Naive thymus-derived CD8-positive, alpha-beta T cell (primary cell): ENCODE results near the gene TCAP. TPM values are rescaled to one million over a fixed set of nuclear protein-coding genes. Genes with fewer than 3 reads are reported as not detected.

Experiments
- ATAC-seq, 2 donors: fragments of 150-1000 bp; cut with Tn5 transposase in 1 of 2; sonication (Bioruptor Pico), chemical (Tn5 transposase) in 1 of 2; 1 replicate in 1 of 2; 2 replicates in 1 of 2; pipeline ENCODE4 v1.10.0; 2021; ENCODE audit warnings: mild to moderate bottlenecking in 2 of 2, moderate library complexity in 2 of 2
- POLR2A ChIA-PET: fragments of 350-600 bp; sonication (Branson Sonifier 250); formaldehyde crosslinking; loops from one replicate; lab custom pipeline; 2021; ENCODE audit warnings: antibody characterized with exemption; lab: Charles Lee
- DNase-seq, 10 donors: peaks; one replicate each; pipeline versions ENCODE4 v3.0.0 to v3.0.0-alpha.2; 2020 to 2022
- H3K27ac Mint-ChIP-seq, 10 donors: one replicate each; pipeline ENCODE4 v1.8.0; 2020 to 2022; ENCODE audit warnings: mild to moderate bottlenecking in 10 of 10, mixed read lengths in 10 of 10, moderate library complexity in 4 of 10, inconsistent platforms in 1 of 10
- H3K27me3 Mint-ChIP-seq, 5 donors: one replicate each; pipeline ENCODE4 v1.8.0; 2021 to 2022; ENCODE audit warnings: mixed read lengths in 5 of 5
- H3K36me3 Mint-ChIP-seq, 3 donors: one replicate each; pipeline ENCODE4 v1.8.0; 2020 to 2022; ENCODE audit warnings: mixed read lengths in 3 of 3, mild to moderate bottlenecking in 2 of 3, inconsistent platforms in 1 of 3
- H3K4me1 Mint-ChIP-seq, 4 donors: one replicate each; pipeline ENCODE4 v1.8.0; 2021 to 2022; ENCODE audit warnings: mixed read lengths in 4 of 4
- H3K4me3 Mint-ChIP-seq, 10 donors: one replicate each; pipeline ENCODE4 v1.8.0; 2020 to 2022; ENCODE audit warnings: mild to moderate bottlenecking in 10 of 10, mixed read lengths in 10 of 10, moderate library complexity in 6 of 10, inconsistent platforms in 1 of 10
- H3K9me3 Mint-ChIP-seq, 9 donors: one replicate each; pipeline ENCODE4 v1.8.0; 2020 to 2022; ENCODE audit warnings: mixed read lengths in 9 of 9, mild to moderate bottlenecking in 3 of 9, inconsistent platforms in 1 of 9, moderate library complexity in 1 of 9
- polyA plus RNA-seq, 3 donors: library from polyadenylated mRNA; unstranded; fragments of 300-500 nt; fragmentation: Illumina TruSeq; gene quantifications; one replicate each; pipeline ENCODE4 v1.2.3, GENCODE V29; 2021
- total RNA-seq, 8 experiments: library from RNA in 2 of 8; stranded (reverse) in 2 of 8; gene quantifications; one replicate each; pipeline ENCODE4 v1.2.3 and lab custom pipeline; 2021 to 2026

The TCAP gene
- total and polyA plus RNA-seq, 5 experiments from 2014 or later = 0.11 to 10.3 (median 8.5) TPM; not detected in 2

DNA sequence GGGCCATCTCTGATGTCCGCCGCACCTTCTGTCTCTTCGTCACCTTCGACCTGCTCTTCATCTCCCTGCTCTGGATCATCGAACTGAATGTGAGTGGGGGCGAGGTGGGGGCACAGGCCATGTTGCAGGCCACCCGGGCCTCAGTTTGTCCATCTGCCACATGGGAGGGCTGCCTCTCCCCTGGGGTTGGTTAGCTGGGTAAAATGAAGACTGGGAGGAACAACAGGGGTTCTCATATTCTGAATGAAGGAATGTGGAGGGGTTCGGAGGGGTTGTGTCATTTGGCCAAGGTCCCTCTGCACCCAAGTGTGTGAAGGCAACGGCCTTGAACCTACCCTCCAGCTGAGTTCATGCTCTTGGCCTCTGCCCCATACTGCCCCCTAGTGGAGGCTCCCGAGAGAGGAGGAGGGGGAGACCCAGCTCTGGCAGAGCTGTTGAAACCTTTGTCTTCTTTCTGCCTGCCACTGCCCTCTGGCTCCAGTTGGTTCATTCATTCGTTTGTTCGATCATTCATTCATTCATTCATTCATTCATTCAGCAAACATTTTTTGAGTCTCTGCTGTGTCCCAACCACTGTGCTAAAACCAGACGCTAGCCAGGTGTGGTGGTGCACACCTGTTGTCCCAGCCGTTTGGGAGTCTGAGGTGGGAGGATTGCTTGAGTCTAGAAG, 11.4 kb upstream of the TCAP start:
- POLR2A ChIA-PET = interaction anchor here (1.0 to 2.9 kb wide), 7 partner anchors 14 to 100 kb away, joined by 3 to 20 read pairs (median 5); partner anchors contain the start of genes PGAP3, PNMT, STARD3 and TCAP

DNA sequence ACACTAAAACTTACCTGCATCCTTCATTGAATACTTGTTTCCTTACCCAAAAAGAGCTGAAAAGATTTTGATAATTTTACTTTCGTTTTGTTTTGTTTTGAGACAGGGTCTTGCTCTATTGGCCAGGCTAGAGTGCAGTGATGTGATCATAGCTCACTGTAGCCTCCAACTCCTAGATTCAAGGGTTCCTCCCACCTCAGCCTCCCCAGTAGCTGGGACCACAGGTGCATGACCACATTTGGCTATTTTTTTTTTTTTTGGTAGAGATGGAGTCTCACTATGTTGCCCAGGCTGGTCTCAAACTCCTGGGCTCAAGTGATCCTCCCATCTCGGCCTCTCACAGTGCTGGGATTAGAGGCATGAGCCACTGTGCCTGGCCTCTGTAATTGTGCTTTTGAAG, 10.0 kb upstream of the TCAP start:
- DNase-seq (no peak), ATAC-seq (no peak)
- Mint-ChIP-seq H3K4me1 (peaks cover 40 to 83% (median 72%) of the 10 kb centered on the region in 4 donors), H3K9me3 (no peaks in the 10 kb centered on the region), H3K4me3 (peak overlapping the region in 4 of 10 donors; percentile 16 to 43 (median 26)), H3K36me3 (peaks cover 0 to 12% (median 3%) of the 10 kb centered on the region in 3 donors), H3K27ac (peak overlapping the region; percentile 22 to 92 (median 73)), H3K27me3 (no peaks in the 10 kb centered on the region)
- POLR2A ChIA-PET = interaction anchor here (0.8 to 2.9 kb wide), 8 partner anchors 12 to 194 kb away, joined by 3 to 20 read pairs (median 5); partner anchors contain the start of genes PGAP3, PNMT, STARD3 and TCAP

More for the DNA sequence above, 11.4 kb upstream of the TCAP start:
- Mint-ChIP-seq H3K4me1 (peaks cover 39 to 79% (median 69%) of the 10 kb centered on the region in 4 donors), H3K4me3 (peak overlapping the region in 2 of 10 donors; percentile 15 to 18), H3K9me3 (no peaks in the 10 kb centered on the region), H3K27me3 (no peaks in the 10 kb centered on the region), H3K36me3 (peaks cover 0 to 17% (median 3%) of the 10 kb centered on the region in 3 donors), H3K27ac (peak overlapping the region in 7 of 10 donors; percentile 23 to 82 (median 61))
- ATAC-seq = peak; percentile 50 to 62
- DNase-seq = peak; percentile 56 to 88 (median 76)

DNA sequence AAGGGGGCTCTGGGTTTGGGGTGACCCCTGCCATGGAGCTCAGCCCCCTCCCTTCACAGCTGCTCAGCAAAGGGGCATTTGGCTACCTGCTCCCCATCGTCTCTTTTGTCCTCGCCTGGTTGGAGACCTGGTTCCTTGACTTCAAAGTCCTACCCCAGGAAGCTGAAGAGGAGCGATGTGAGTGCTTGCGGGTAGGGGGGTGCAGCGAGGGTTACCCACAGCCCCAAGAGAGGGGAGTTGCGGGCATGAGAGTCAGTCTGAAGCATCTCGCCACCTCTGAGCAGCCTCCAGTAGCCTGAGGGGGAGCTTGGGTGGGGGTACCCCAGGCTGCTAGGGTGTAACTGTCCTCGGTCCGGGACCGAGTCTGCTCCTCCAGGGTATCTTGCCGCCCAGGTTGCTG, 6.8 kb upstream of the TCAP start:
- Mint-ChIP-seq H3K27ac (peak overlapping the region; percentile 71 to 95 (median 90)), H3K36me3 (peaks cover 0 to 33% (median 9%) of the 10 kb centered on the region in 3 donors), H3K9me3 (no peaks in the 10 kb centered on the region), H3K4me3 (peak overlapping the region; percentile 11 to 84 (median 70)), H3K4me1 (peaks cover 29 to 72% (median 64%) of the 10 kb centered on the region in 4 donors), H3K27me3 (no peaks in the 10 kb centered on the region)
- DNase-seq = peak in 5 of 10 donors; percentile 36 to 62 (median 48)
- ATAC-seq = peak; percentile 80 to 85
- POLR2A ChIA-PET = interaction anchor here (0.8 to 2.7 kb wide), 7 partner anchors 10 to 95 kb away, joined by 3 to 22 read pairs (median 5); partner anchors contain the start of genes PNMT and STARD3

DNA sequence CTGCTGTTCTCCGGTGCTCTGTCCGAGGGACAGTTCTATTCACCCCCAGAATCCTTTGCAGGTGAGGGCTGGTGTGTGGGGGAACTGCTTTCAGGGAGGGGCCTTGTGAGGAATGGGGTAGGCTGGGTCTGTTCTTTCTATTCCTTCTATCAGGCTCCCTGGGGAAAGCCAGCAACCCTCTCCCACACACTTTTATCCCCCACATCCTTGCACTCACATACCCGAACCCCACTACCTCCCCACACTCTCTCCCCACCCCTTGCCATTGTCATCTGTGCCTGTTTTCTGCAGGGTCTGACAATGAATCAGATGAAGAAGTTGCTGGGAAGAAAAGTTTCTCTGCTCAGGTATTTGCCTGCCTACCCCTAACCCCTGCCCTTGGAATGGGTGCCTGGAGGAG, 6.4 kb upstream of the TCAP start:
- H3K36me3 Mint-ChIP-seq = peaks cover 0 to 33% (median 9%) of the 10 kb centered on the region in 3 donors

DNA sequence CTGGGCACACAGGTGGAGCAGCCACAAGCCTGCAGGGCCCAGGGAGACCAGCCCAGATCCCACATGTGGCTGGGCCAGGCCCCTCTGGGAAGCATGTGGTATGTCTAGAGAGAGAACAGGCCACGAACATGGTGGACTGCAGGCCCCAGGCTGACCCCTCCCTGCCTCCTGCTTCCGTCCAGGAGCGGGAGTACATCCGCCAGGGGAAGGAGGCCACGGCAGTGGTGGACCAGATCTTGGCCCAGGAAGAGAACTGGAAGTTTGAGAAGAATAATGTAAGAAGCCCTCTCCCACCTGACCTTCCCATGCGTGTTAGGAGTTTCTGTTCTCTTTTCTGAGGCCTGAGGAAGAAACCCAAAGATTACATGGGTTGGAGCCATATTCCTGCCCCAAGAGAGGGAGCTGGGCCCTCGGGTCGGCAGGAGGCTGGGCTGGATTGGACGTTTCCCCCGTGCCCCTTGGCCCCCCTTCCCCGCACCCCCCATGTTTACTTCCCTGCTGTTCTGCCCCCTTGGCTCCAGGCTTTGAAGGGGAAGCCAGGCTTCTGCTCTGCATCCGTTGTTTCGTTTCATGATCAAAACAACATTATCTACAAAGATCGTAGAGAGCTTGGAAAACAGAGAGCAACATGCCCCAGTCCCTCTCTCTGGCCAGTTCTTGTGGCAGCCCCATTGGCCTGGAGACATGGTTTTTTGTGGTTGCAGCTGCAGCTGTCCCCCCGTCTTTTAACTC, 5.7 kb upstream of the TCAP start:
- Mint-ChIP-seq H3K36me3 (peaks cover 0 to 33% (median 9%) of the 10 kb centered on the region in 3 donors), H3K4me1 (peaks cover 26 to 66% (median 60%) of the 10 kb centered on the region in 4 donors), H3K27me3 (no peaks in the 10 kb centered on the region), H3K27ac (peak overlapping the region; percentile 74 to 96 (median 94)), H3K9me3 (no peaks in the 10 kb centered on the region), H3K4me3 (peak overlapping the region; percentile 68 to 86 (median 74))
- DNase-seq = peak in 3 of 10 donors; percentile 32 to 53 (median 45)
- ATAC-seq = peak; percentile 55 to 59
- POLR2A ChIA-PET = interaction anchor here (1.0 to 1.9 kb wide), 7 partner anchors 9 to 404 kb away, joined by 3 to 10 read pairs (median 4); partner anchors contain the start of genes PGAP3, PNMT and THRA

More for the DNA sequence above, 6.4 kb upstream of the TCAP start:
- DNase-seq = no peak
- peak in 1 of 2 donors; percentile 20 for ATAC-seq
- Mint-ChIP-seq H3K27ac (peak overlapping the region; percentile 71 to 95 (median 90)), H3K4me1 (peaks cover 27 to 69% (median 61%) of the 10 kb centered on the region in 4 donors), H3K27me3 (no peaks in the 10 kb centered on the region), H3K4me3 (peak overlapping the region; percentile 11 to 84 (median 70)), H3K9me3 (no peaks in the 10 kb centered on the region)
- POLR2A ChIA-PET = interaction anchor here (0.8 to 2.7 kb wide), 6 partner anchors 9 to 95 kb away, joined by 3 to 22 read pairs (median 5); partner anchors contain the start of genes PNMT and STARD3

DNA sequence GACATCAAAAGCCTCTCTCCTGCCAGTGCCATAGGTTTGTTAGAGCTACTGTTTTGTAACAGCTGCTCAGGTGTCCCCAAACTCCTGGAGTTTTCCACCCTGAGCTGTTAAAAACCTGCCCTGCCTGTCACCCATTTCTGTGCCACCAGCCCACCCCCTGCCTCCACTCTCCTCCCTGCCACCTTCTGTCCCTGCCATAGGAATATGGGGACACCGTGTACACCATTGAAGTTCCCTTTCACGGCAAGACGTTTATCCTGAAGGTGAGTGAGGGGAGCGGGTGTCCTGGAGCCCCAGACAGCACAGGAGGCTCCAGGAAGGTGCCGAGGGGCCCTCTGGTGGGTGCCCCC, 5.2 kb upstream of the TCAP start:
- ATAC-seq (no peak), DNase-seq (no peak)
- Mint-ChIP-seq H3K4me3 (peak overlapping the region; percentile 68 to 86 (median 74)), H3K4me1 (peaks cover 23 to 65% (median 55%) of the 10 kb centered on the region in 4 donors), H3K27ac (peak overlapping the region; percentile 74 to 96 (median 94)), H3K36me3 (peaks cover 0 to 33% (median 9%) of the 10 kb centered on the region in 3 donors), H3K9me3 (no peaks in the 10 kb centered on the region), H3K27me3 (no peaks in the 10 kb centered on the region)
- POLR2A ChIA-PET = interaction anchor here (1.0 to 1.9 kb wide), 7 partner anchors 8 to 403 kb away, joined by 3 to 10 read pairs (median 4); partner anchors contain the start of genes PGAP3, PNMT and THRA

DNA sequence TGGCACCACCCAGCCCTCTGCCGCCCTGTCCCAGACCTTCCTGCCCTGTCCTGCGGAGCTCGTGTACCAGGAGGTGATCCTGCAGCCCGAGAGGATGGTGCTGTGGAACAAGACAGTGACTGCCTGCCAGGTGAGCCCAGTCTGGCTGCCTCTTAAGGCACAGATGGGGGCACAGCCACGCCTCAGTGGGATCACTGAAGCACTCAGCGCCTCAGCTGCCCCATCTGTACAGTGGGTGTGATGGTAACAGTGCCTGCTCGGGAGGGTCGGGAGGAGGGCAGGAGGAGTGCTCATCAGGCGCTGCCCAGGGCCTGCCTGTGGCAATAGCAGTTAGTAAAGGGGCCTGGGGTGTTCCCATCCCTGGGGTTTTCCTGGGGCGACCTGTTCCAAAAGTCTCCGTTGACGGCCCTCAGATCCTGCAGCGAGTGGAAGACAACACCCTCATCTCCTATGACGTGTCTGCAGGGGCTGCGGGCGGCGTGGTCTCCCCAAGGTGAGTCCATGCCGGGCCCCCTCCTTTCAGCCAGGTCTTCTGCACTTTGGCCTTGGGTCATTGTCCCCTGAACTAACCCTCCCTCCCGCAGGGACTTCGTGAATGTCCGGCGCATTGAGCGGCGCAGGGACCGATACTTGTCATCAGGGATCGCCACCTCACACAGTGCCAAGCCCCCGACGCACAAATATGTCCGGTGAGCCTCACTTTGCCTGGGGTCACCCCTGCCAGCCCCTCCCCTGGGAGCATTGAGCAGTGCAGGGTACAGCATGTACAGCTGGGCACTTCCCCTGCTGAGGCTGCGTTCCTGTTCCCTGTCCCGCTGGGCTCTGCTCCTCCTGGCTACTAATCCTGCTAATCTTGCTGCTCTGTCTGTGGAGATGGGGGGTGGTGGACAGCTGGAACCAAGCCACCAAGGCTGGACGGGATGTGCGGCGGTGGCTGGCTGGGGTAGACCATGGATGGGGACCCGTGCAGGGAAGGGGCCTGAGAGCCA, 4.5 kb upstream of the TCAP start:
- POLR2A ChIA-PET = interaction anchor here (1.0 to 1.9 kb wide), 9 partner anchors 8 to 403 kb away, joined by 3 to 10 read pairs (median 4); partner anchors contain the start of genes PGAP3, PNMT and THRA
- no peak for DNase-seq
- H3K4me3 Mint-ChIP-seq = peak overlapping the region in 9 of 10 donors; percentile 30 to 81 (median 69)
- ATAC-seq = no peak
- H3K4me1 Mint-ChIP-seq = peaks cover 19 to 65% (median 54%) of the 10 kb centered on the region in 4 donors
- H3K36me3 Mint-ChIP-seq = peaks cover 0 to 29% (median 9%) of the 10 kb centered on the region in 3 donors
- no peaks in the 10 kb centered on the region for H3K9me3 Mint-ChIP-seq
- H3K27ac Mint-ChIP-seq = peak overlapping the region; percentile 74 to 96 (median 93)
- H3K27me3 Mint-ChIP-seq = no peaks in the 10 kb centered on the region

DNA sequence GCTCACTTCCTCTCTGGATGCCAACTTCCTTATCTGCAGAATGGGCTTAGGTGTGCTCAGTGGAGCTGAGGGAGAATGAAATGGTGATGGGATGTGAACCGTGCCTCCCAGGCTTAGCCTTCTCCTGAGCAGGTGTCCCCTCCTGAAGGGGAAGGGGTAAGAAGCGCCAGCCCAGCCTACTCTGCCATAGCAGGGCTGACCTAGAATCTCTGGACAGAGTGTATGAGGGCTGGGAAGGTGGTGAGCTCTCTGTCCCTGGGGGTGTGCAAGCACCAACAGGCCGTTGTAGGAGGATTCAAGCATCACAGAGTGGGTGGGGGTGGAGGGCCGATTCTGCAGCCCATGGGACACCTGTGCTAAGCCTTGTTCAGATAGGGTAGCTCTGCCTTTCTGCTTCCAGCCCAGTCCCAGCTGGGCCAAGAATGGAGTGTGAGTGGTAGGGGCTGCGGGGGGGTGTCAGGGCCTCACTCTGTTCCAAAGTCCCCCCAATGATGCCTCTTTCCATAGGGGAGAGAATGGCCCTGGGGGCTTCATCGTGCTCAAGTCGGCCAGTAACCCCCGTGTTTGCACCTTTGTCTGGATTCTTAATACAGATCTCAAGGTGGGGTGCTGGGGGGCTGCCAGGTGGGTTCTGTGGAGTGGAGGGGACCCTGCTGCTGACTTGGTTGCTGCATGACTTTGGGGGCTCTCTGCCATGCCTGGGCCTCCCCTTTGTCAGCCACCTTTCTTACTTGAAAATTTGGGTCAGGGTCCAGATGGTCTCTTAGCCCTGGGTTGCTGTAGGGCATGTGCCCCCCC, 3.2 kb upstream of the TCAP start:
- POLR2A ChIA-PET = interaction anchor here (1.4 to 1.5 kb wide), 3 partner anchors 9 to 24 kb away, joined by 3 to 5 read pairs (median 4); no protein-coding TSS in a partner anchor
- peak overlapping the region in 6 of 10 donors; percentile 10 to 75 (median 50) for H3K4me3 Mint-ChIP-seq
- DNase-seq = no peak
- peak overlapping the region in 9 of 10 donors; percentile 13 to 88 (median 80) for H3K27ac Mint-ChIP-seq
- H3K36me3 Mint-ChIP-seq = peaks cover 0 to 28% (median 9%) of the 10 kb centered on the region in 3 donors
- H3K27me3 Mint-ChIP-seq = peaks cover 0 to 4% (median 0%) of the 10 kb centered on the region in 5 donors
- ATAC-seq = no peak
- H3K9me3 Mint-ChIP-seq = no peaks in the 10 kb centered on the region
- peaks cover 21 to 62% (median 57%) of the 10 kb centered on the region in 4 donors for H3K4me1 Mint-ChIP-seq

DNA sequence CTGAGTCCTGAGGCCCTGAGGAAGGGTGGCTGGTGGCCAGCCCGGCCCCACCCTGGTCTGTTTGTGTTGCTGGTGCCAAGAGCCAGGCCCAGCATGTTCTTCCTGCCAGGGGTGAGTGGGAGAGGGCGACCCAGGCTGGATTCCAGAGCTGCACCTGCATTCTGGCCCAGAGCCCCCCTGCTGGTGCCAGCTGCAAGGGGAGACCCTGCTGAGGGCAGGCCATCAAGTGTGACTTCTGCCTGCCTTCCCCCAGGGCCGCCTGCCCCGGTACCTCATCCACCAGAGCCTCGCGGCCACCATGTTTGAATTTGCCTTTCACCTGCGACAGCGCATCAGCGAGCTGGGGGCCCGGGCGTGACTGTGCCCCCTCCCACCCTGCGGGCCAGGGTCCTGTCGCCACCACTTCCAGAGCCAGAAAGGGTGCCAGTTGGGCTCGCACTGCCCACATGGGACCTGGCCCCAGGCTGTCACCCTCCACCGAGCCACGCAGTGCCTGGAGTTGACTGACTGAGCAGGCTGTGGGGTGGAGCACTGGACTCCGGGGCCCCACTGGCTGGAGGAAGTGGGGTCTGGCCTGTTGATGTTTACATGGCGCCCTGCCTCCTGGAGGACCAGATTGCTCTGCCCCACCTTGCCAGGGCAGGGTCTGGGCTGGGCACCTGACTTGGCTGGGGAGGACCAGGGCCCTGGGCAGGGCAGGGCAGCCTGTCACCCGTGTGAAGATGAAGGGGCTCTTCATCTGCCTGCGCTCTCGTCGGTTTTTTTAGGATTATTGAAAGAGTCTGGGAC, 2.4 kb upstream of the TCAP start:
- H3K9me3 Mint-ChIP-seq = no peaks in the 10 kb centered on the region
- POLR2A ChIA-PET = interaction anchor here (1.4 kb wide), 2 partner anchors 14 to 24 kb away, joined by 3 to 5 read pairs; no protein-coding TSS in a partner anchor
- peak overlapping the region in 1 of 10 donors; percentile 56 for H3K27ac Mint-ChIP-seq
- H3K4me3 Mint-ChIP-seq = no peak overlapping the region
- DNase-seq (no peak), ATAC-seq (no peak)
- H3K4me1 Mint-ChIP-seq = peaks cover 22 to 61% (median 57%) of the 10 kb centered on the region in 4 donors
- peaks cover 0 to 5% (median 0%) of the 10 kb centered on the region in 5 donors for H3K27me3 Mint-ChIP-seq
- peaks cover 0 to 28% (median 8%) of the 10 kb centered on the region in 3 donors for H3K36me3 Mint-ChIP-seq

DNA sequence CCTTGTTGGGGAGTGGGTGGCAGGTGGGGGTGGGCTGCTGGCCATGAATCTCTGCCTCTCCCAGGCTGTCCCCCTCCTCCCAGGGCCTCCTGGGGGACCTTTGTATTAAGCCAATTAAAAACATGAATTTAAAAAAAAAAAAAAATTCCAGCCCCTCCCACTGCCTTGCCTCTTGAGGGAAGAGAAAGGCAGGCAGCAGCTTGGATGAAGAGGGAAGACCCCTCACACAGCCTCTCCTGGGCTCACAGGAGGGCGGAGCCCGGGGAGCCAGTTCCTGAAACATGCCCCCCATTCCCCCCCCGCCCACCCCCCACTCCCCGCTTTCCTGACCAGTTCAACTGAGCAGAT, 1.8 kb upstream of the TCAP start:
- H3K27ac Mint-ChIP-seq = peak overlapping the region in 1 of 10 donors; percentile 56
- no peak for ATAC-seq
- no peaks in the 10 kb centered on the region for H3K9me3 Mint-ChIP-seq
- H3K4me3 Mint-ChIP-seq = no peak overlapping the region
- POLR2A ChIA-PET = interaction anchor here (0.7 kb wide), 1 partner anchor 12 kb away, joined by 3 read pairs; no protein-coding TSS in a partner anchor
- H3K27me3 Mint-ChIP-seq = peaks cover 0 to 5% (median 0%) of the 10 kb centered on the region in 5 donors
- peaks cover 0 to 28% (median 6%) of the 10 kb centered on the region in 3 donors for H3K36me3 Mint-ChIP-seq
- H3K4me1 Mint-ChIP-seq = peaks cover 22 to 57% (median 52%) of the 10 kb centered on the region in 4 donors
- DNase-seq = no peak
